NCI-H748 (cell line): ENCODE data around the gene ZNF319.
A peak's percentile ranks its signal among the peaks of the same experiment; 100 is the strongest.

Experiments
- DNase-seq: peaks from one replicate; lab custom pipeline; 2025; ENCODE audit not compliant: unreplicated experiment; lab: John Stamatoyannopoulos, UW

ZNF319 gene

DNA sequence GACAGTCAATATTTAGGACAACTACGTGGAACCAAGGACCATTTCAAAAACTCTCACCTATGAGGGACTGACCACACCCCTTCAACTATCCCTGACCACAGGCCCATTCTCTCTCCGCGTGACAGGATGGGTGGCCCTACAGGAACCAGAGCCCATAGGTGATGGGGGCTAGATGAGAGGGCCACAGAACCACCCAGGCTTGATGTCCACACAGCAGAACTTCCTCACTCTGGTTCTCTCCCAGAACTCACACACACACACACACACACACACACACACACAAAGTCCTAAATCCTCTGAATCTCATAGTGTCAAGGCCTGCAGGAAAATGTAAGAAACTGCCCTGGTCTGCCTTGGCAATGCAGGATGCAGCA, 1.5 kb downstream of the ZNF319 start:
- no peak for DNase-seq

DNA sequence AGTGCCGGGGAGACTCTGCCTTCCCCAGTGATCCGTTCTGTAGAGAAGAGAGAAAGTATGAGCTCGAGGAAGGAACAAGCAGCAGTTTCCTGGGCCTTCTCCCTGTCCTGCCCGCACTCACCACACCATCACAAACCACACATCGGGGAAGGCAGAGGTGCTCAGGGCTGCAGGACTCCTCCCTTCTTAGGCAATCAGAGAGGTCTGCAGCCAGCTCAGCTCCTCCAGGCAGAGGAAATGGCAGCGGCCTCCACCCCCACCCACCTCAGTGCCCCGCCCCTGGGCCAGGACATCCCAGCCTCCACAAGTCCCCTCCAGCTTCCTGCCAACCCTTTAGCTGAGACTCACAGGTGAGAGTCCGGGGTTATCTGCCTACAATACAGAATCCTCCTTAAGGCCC, 2.0 kb downstream of the ZNF319 start:
- no peak for DNase-seq

DNA sequence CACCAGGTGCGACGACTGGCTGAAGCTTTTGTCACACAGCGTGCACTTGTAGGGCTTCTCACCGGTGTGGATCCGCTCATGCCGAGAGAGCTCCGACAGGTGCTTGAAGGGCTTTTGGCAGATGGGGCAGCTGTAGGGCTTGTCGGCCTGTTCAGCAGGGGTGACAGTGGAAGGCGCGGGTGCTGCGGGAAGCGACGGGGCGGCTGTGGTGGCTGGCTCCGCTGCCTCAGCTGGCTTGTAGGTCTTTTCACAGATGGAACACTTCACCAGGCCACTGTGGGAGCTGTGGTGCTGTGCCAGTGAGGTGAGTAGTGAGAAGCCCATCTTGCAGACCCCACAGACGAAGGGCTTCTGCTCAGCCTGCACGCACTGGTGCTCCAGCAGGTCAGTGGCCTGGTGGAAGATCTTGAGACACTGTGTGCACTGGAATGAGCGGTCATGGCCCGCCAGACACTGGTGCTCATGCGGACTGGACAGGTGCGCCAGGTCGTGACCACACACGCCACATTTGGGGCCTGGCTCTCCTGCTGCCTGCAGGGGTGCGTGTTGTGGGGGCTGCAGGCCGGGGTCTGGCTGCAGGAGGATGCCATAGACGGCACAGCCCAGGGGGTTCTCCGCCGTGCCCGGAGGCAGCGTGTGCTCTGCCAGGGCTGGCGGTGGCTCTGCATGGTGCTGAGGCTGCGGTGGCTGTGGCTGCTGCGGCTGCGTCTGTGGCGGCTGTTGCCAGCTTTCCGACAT, 2.8 kb downstream of the ZNF319 start:
- no peak for DNase-seq

GRCh38 chr16:57997176-57997527, 3.3 kb downstream of the ZNF319 start:
- DNase-seq, result no peak

GRCh38 chr16:57996406-57997175, 3.9 kb downstream of the ZNF319 start:
- no peak for DNase-seq

- no peak for DNase-seq
Observed at GRCh38 chr16:57995721-57996405, 4.6 kb downstream of the ZNF319 start.

- peak; percentile 33 for DNase-seq
Observed at GRCh38 chr16:57994778-57995177, 5.7 kb downstream of the ZNF319 start.

DNA sequence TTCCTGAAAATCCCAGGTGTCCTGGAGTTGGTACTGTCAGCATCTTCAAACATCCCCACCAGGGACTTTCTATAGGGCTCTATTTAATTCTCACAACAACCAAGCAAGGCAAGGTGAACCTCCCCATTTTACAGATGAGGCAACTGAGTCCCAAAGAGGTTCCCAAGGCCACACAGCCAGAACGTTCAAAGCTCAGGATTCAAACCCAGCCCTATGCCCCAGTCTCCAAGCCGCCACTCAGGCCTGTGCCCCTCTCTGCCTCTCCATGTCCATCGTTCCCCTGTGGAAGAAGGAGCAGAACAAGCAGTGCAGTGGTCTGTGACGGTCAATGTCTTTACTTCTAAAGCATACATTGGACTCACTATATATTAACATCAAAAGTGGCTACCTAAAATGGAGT, 6.1 kb downstream of the ZNF319 start:
- no peak for DNase-seq

GRCh38 chr16:57993897-57994296, 6.6 kb downstream of the ZNF319 start:
- DNase-seq, result no peak

DNA sequence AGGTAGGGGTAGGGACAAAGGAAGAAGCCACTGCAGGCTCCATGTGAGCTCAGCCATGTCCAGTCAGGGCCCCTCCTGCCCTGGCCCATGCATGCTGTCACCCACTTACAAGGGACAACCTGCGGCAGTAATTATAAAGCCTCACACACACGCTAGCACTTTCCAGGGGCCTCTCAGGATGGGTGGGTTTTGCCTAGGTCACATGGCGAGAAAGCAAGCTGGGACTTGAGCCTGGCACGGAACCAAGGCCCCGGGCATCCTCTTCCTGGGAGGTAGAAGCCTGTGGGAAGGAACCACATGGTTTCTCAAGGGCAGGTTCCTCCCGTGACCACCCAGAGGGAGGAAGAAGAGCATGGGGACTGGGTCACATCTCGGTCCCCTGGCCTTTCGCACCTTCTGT, 7.0 kb downstream of the ZNF319 start:
- no peak for DNase-seq

GRCh38 chr16:57992084-57992483, 8.4 kb downstream of the ZNF319 start:
- no peak for DNase-seq

DNA sequence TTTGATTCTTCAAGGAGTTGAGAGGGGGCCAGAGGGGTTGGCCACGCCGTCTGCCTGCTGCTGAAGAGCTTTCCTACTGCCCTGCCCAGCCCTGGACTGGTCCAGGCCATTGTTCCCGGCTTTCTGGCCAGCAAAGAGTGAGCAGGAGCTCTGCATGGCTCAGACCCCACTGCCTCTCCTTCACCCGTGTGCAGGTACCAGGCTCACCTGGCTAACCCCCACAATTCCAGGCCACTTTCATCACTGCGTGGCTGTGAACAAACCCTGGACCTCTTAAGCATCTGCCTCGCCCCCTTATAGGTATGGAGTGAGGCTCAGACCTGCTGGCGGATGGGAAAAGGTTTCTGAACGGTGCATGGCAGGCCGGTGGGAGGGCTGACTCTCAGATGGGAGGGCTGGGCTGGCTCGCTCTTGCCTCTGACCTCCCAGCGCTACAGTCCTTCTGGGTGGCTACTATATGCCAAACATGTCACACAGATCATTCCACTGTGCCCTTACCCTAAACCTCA, 8.9 kb downstream of the ZNF319 start:
- DNase-seq, result no peak

DNA sequence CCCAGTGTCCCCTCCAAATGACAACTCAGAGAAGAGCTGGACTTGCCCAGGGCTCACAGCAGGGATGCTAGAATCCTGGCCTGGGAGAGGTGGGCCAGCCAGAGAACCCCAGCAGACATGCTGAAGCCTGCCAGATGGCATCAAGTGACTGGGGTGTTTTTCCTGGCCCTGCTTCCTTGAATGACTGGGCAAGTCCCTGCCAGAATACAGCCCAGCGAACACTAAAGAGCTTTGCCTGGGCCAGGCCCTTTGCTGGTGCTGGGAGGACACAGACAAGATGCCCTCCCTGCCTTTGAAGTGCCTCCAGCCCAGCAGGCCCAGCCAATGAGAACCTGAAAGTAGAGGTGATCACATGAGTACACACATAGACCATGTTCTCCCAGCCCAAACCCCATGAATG, 11.5 kb downstream of the ZNF319 start:
- DNase-seq, result no peak

- DNase-seq, result no peak
Observed at GRCh38 chr16:57987441-57988177, 12.9 kb downstream of the ZNF319 start.

- no peak for DNase-seq
Observed at GRCh38 chr16:57986196-57986595, 14.3 kb downstream of the ZNF319 start.

GRCh38 chr16:57985204-57986181, 15.0 kb downstream of the ZNF319 start:
- no peak for DNase-seq

GRCh38 chr16:57984443-57985203, 15.8 kb downstream of the ZNF319 start:
- peak; percentile 48 for DNase-seq

- DNase-seq, result no peak
Observed at GRCh38 chr16:57982385-57982784, 18.1 kb downstream of the ZNF319 start.

- DNase-seq, result no peak
Observed at GRCh38 chr16:57981636-57982035, 18.8 kb downstream of the ZNF319 start.
